HG03521 (cell line): Measurements from ENCODE around the gene OXSR1.
"Not testable (repeated sequence)": the region's sequence is repeated elsewhere in the genome, so short reads cannot be mapped to it uniquely, and the experiment has no call there.

Experiments
- ATAC-seq: cut with Tn5 transposase; IDR thresholded peaks from one replicate; pipeline ENCODE4 v1.9.1; 2021; ENCODE audit warnings: mild to moderate bottlenecking, moderate library complexity; ENCODE audit not compliant: unreplicated experiment

Gene OXSR1

GRCh38 chr3:38265604-38266307 is 100.4 kb downstream of the OXSR1 start, which contains the start of gene SLC22A13:
TSS of gene SLC22A13 (plus strand) at chr3:38265812. CDS start at chr3:38265861, 49 bp downstream.
- no peak for ATAC-seq

GRCh38 chr3:38266810-38267209 is 101.5 kb downstream of the OXSR1 start:
- ATAC-seq = no peak

GRCh38 chr3:38267662-38268061 is 102.3 kb downstream of the OXSR1 start:
- ATAC-seq = no peak

- ATAC-seq = no peak
Measured at GRCh38 chr3:38268087-38268486, 102.8 kb downstream of the OXSR1 start.

GRCh38 chr3:38268522-38268921 is 103.2 kb downstream of the OXSR1 start:
- no peak for ATAC-seq

- no peak for ATAC-seq
Measured at GRCh38 chr3:38270606-38271005, 105.3 kb downstream of the OXSR1 start.

GRCh38 chr3:38271553-38271952 is 106.2 kb downstream of the OXSR1 start:
- no peak for ATAC-seq

GRCh38 chr3:38274864-38275649 is 109.7 kb downstream of the OXSR1 start:
- no peak for ATAC-seq

- no peak for ATAC-seq
Measured at GRCh38 chr3:38275658-38276057, 110.3 kb downstream of the OXSR1 start.

- no peak for ATAC-seq
Measured at GRCh38 chr3:38276081-38276916, 111.0 kb downstream of the OXSR1 start.

- no peak for ATAC-seq
Measured at GRCh38 chr3:38276917-38277630, 111.7 kb downstream of the OXSR1 start.

GRCh38 chr3:38278841-38279240 is 113.5 kb downstream of the OXSR1 start:
- ATAC-seq = no peak

GRCh38 chr3:38281895-38282686 is 116.8 kb downstream of the OXSR1 start, which contains the start of gene SLC22A14:
TSS of gene SLC22A14 (plus strand) at chr3:38282294. CDS start at chr3:38306027, 23,733 bp downstream.
- ATAC-seq = no peak

GRCh38 chr3:38283810-38284755 is 118.7 kb downstream of the OXSR1 start:
- ATAC-seq = no peak

GRCh38 chr3:38284756-38285150 is 119.4 kb downstream of the OXSR1 start:
- ATAC-seq = no peak

- ATAC-seq = not testable (repeated sequence)
Measured at GRCh38 chr3:38289286-38290217, 124.2 kb downstream of the OXSR1 start.

- not testable (repeated sequence) for ATAC-seq
Measured at GRCh38 chr3:38297053-38297452, 131.7 kb downstream of the OXSR1 start.

- no peak for ATAC-seq
Measured at GRCh38 chr3:38297537-38297936, 132.2 kb downstream of the OXSR1 start.
